ENCODE measurements around the gene ABCA6. TPM values are rescaled to one million over a fixed set of nuclear protein-coding genes. Genes with fewer than 3 reads are reported as not detected.
A peak's percentile ranks its signal among the peaks of the same experiment; 100 is the strongest.

Gene ABCA6
- total and polyA plus RNA-seq, 2 of the 13 experiments (the other 11 are each of a cell fraction or from before 2014, with no cell fraction given) = 0.05 to 0.11 TPM

- no peak for TF ChIP-seq ZNF318 (CRISPR knock-in tag; IDR thresholded peaks at IDR 0.05)
- no peak for TF ChIP-seq TEAD2 (CRISPR knock-in tag; IDR thresholded peaks at IDR 0.05)
- TF ChIP-seq ZNF589 (CRISPR knock-in tag; conservative IDR thresholded peaks at IDR 0.05) = no peak
- TF ChIP-seq ZSCAN31 (CRISPR knock-in tag; IDR thresholded peaks at IDR 0.05; ENCODE audit: low read depth) = peak; percentile 44; the same call in 1 of the 2 replicates
- TF ChIP-seq ZNF496 (CRISPR knock-in tag; IDR thresholded peaks at IDR 0.05; ENCODE audit: insufficient replicate concordance) = no peak
- TF ChIP-seq MEIS2 (CRISPR knock-in tag; IDR thresholded peaks at IDR 0.05) = peak; percentile 100
- TF ChIP-seq ZNF335 (CRISPR knock-in tag; IDR thresholded peaks at IDR 0.05) = no peak
- peak; percentile 41; the same call in 1 of the 2 replicates for TF ChIP-seq ZNF292 (CRISPR knock-in tag; IDR thresholded peaks at IDR 0.05; ENCODE audit: borderline replicate concordance, low read depth)
- peak; percentile 83 for TF ChIP-seq PITX1 (CRISPR knock-in tag; IDR thresholded peaks at IDR 0.05)
- peak; percentile 99 for TF ChIP-seq NR2F6 (IDR thresholded peaks at IDR 0.05)
- peak; percentile 98 for TF ChIP-seq NR2F6 (CRISPR knock-in tag; IDR thresholded peaks at IDR 0.05)
- no peak for TF ChIP-seq KAT2B (IDR thresholded peaks at IDR 0.05; ENCODE audit: borderline replicate concordance, low read depth, low read length)
- TF ChIP-seq DMAP1 (CRISPR knock-in tag; IDR thresholded peaks at IDR 0.05) = peak; percentile 85
- no peak for TF ChIP-seq MAFG (CRISPR knock-in tag; IDR thresholded peaks at IDR 0.05)
- TF ChIP-seq ZNF24 (IDR thresholded peaks at IDR 0.05) = no peak
- TF ChIP-seq MIER3 (CRISPR knock-in tag; IDR thresholded peaks at IDR 0.05; ENCODE audit: borderline replicate concordance) = peak; percentile 95; the same call in 1 of the 2 replicates
- no peak for TF ChIP-seq ZNF570 (CRISPR knock-in tag; IDR thresholded peaks at IDR 0.05; ENCODE audit: borderline replicate concordance)
- TF ChIP-seq ZNF768 (CRISPR knock-in tag; IDR thresholded peaks at IDR 0.05) = no peak
- TF ChIP-seq NAIF1 (CRISPR knock-in tag; IDR thresholded peaks at IDR 0.05; ENCODE audit: borderline replicate concordance) = peak; percentile 82; the same call in 1 of the 2 replicates
- peak; percentile 60; the same call in 1 of the 2 replicates for TF ChIP-seq ELF1 (CRISPR knock-in tag; IDR thresholded peaks at IDR 0.05)
- TF ChIP-seq ETS1 (CRISPR knock-in tag; IDR thresholded peaks at IDR 0.05) = no peak; the same call in 1 of the 2 replicates
- TF ChIP-seq NR2C2 (CRISPR knock-in tag; IDR thresholded peaks at IDR 0.05; ENCODE audit: borderline replicate concordance) = peak; percentile 91
These were observed 94.1 kb downstream of the ABCA6 start (continued) for GRCh38 chr17:69047368-69048263.

Measured in HepG2 (cell line).